AG09319 (cell line): ENCODE measurements around the gene CHD9NB.

ENCODE experiments used
- DNase-seq: peaks from one replicate; pipeline ENCODE4 v3.0.0-alpha.2; 2010; ENCODE audit warnings: low read depth; ENCODE audit errors: extremely low read depth
- CTCF ChIP-seq: IDR thresholded peaks from 2 replicates; pipeline ENCODE4 v1.5.1; 2011; ENCODE audit warnings: low read depth, mild to moderate bottlenecking, inconsistent platforms, low read length, moderate library complexity

The CHD9NB gene

GRCh38 chr16:53052519-53053501 lies at the start of gene CHD9NB:
Gene CHD9NB (minus strand): TSS chr16:53052897. CDS start chr16:53044158, 8,739 bp downstream.
- no peak for TF ChIP-seq CTCF
- DNase-seq, result peak; percentile 78

GRCh38 chr16:53100889-53101288 lies 48.2 kb upstream of the CHD9NB start:
- no peak for DNase-seq
- TF ChIP-seq CTCF, result no peak

GRCh38 chr16:53100131-53100748 lies 47.5 kb upstream of the CHD9NB start:
- DNase-seq, result no peak
- TF ChIP-seq CTCF, result no peak

GRCh38 chr16:53099318-53100130 lies 46.8 kb upstream of the CHD9NB start:
- no peak for DNase-seq
- TF ChIP-seq CTCF, result no peak

GRCh38 chr16:53098526-53099317 lies 46.0 kb upstream of the CHD9NB start:
- no peak for TF ChIP-seq CTCF
- DNase-seq, result no peak

GRCh38 chr16:53097190-53097589 lies 44.5 kb upstream of the CHD9NB start:
- no peak for DNase-seq
- TF ChIP-seq CTCF, result no peak
